Lung (tissue), 16 donors: Measurements from ENCODE around the gene MSLN. TPM values are rescaled to one million over a fixed set of nuclear protein-coding genes. Genes with fewer than 3 reads are reported as not detected.
"Not testable (repeated sequence)": the region's sequence is repeated elsewhere in the genome, so short reads cannot be mapped to it uniquely, and the experiment has no call there.

ENCODE experiments used
- ATAC-seq: fragments of 200-7000 bp; cut with Tn5 transposase; one replicate; pipeline ENCODE4 v1.9.1; 2020; ENCODE audit warnings: moderate number of reproducible peaks; ENCODE audit not compliant: insufficient read depth, low FRiP score
- DNase-seq, 3 donors: peaks; one replicate each; pipeline ENCODE4 v3.0.0-alpha.2; 2013 to 2017
- H3K27ac ChIP-seq, 2 donors: one replicate each; pipeline ENCODE4 v1.5.1; 2013; ENCODE audit warnings: mild to moderate bottlenecking in 2 of 2, moderate library complexity in 2 of 2, control low read depth in 1 of 2, inconsistent platforms in 1 of 2, low read depth in 1 of 2, low read length in 1 of 2
- H3K27me3 ChIP-seq, 3 donors: one replicate each; pipeline ENCODE4 v1.5.1; 2013; ENCODE audit warnings: low read length in 2 of 3; ENCODE audit not compliant: control insufficient read depth in 3 of 3, insufficient read depth in 3 of 3
- H3K36me3 ChIP-seq, 4 donors: one replicate each; pipeline ENCODE4 v1.5.1; 2013; ENCODE audit warnings: low read length in 4 of 4, mild to moderate bottlenecking in 1 of 4, moderate library complexity in 1 of 4; ENCODE audit not compliant: control insufficient read depth in 4 of 4, insufficient read depth in 4 of 4
- H3K4me1 ChIP-seq, 5 donors: one replicate each; pipeline ENCODE4 v1.5.1; 2013; ENCODE audit warnings: low read length in 5 of 5, mild to moderate bottlenecking in 2 of 5, moderate library complexity in 1 of 5; ENCODE audit not compliant: control insufficient read depth in 5 of 5, insufficient read depth in 5 of 5
- H3K4me3 ChIP-seq: one replicate; pipeline ENCODE4 v1.5.1; 2013; ENCODE audit warnings: mild to moderate bottlenecking, control low read depth, moderate library complexity
- H3K9ac ChIP-seq, 2 donors: one replicate each; pipeline ENCODE4 v1.5.1; 2013; ENCODE audit warnings: low read length in 2 of 2, control low read depth in 1 of 2; ENCODE audit not compliant: insufficient read depth in 1 of 2
- H3K9me3 ChIP-seq, 4 donors: one replicate each; pipeline ENCODE4 v1.5.1; 2013; ENCODE audit warnings: low read length in 3 of 4, mild to moderate bottlenecking in 1 of 4, moderate library complexity in 1 of 4; ENCODE audit not compliant: control insufficient read depth in 4 of 4, insufficient read depth in 3 of 4
- CTCF ChIP-seq: IDR thresholded peaks from 2 replicates; pipeline ENCODE4 v1.5.1; 2012; ENCODE audit warnings: mild to moderate bottlenecking; ENCODE audit errors: control extremely low read depth, extremely low read depth
- WGBS, 2 donors: extraction: QIAGEN DNeasy Blood & Tissue Kit; methylation state at CpG; one replicate each; pipeline ENCODE4 v1.1.7; 2013; 5-methylcytosine and 5-hydroxymethylcytosine counted together
- long read RNA-seq, 5 donors: transcript quantifications; one replicate each; lab custom pipeline, GENCODE V29; 2026
- polyA plus RNA-seq, 2 donors: library from polyadenylated mRNA; stranded (reverse); fragments of 200-250 nt; gene quantifications; one replicate each; pipeline ENCODE4 v1.2.1, GENCODE V29; 2013
- total RNA-seq, 2 donors: library from RNA; depleted of rRNA in 1 of 2; stranded (reverse); fragments of >200 nt in 1 of 2; gene quantifications; one replicate each; pipeline ENCODE4 v1.2.1, GENCODE V29; 2014 to 2021
- donor health status: control.
- donor health status: control.
- donor health status: Bipolar disorder and iron deficiency.
- donor health status: healthy.
- donor health status: DM: yes; HTN: yes; CAD: no.

Gene MSLN
- total RNA-seq (100 to 1,000 TPM in 1 of 2 donors, 10 to 100 TPM in 1; 98.8 to 155 TPM), polyA plus RNA-seq (100 to 1,000 TPM; 116 to 125 TPM)
- long read RNA-seq, donor 1, partial matches to known transcripts, result 12 of 18 reads
- long read RNA-seq, donor 1, other reads (novel, unspliced or antisense), result 0 of 18 reads
- long read RNA-seq, donor 2, partial matches to known transcripts, result 0 of 1 reads
- long read RNA-seq, donor 2, other reads (novel, unspliced or antisense), result 0 of 1 reads
- long read RNA-seq, donor 3, partial matches to known transcripts, result 7 of 10 reads
- long read RNA-seq, donor 3, other reads (novel, unspliced or antisense), result 0 of 10 reads
- long read RNA-seq, donor 4, result 0 reads
- long read RNA-seq, donor 5, partial matches to known transcripts, result 8 of 12 reads
- long read RNA-seq, donor 5, other reads (novel, unspliced or antisense), result 0 of 12 reads

GRCh38 chr16:760545-761343, at the start of gene MSLN:
TSS of gene MSLN (plus strand) at chr16:760734. CDS start at chr16:762681, 1,947 bp downstream.
- DNase-seq (peak in 1 of 3 donors; percentile 51), ATAC-seq (peak; percentile 59)
- Histone ChIP-seq H3K36me3 (no peaks in the 10 kb centered on the region), H3K9me3 (peaks cover 0 to 3% (median 0%) of the 10 kb centered on the region in 4 donors), H3K4me3 (no peak within 1 kb of the TSS), H3K27ac (peak within 1 kb of the TSS in 1 of 2 donors; percentile 84), H3K27me3 (no peaks in the 10 kb centered on the region), H3K4me1 (peaks cover 0 to 5% (median 2%) of the 10 kb centered on the region in 5 donors), H3K9ac (no peak within 1 kb of the TSS)
- TF ChIP-seq CTCF, result no peak
- 69 to 84% methylated on average over 37 of the region's 37 CpGs for WGBS, 2 donors

DNA sequence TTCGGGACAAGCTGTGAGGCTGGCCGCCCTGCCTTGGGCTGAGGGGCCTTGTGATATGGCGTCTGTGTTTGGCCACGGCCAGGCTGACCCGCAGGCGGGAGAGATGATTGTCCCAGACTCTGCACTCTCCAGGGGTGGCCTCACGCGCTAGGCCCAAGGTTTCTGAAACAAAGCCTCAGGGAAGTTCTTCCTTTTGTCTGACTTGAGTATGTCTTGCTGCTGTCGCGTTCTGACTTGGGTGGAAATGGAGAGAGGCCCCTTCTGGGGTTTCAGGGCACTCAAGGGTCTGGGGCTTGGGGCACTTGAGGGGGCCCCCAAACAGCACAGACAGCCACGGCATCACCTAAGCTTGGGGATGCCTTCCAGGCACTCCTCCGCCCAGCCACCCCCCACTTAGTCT, 49.5 kb upstream of the MSLN start:
- H3K9me3 ChIP-seq, result peaks cover 0 to 5% (median 0%) of the 10 kb centered on the region in 4 donors
- H3K4me1 ChIP-seq, result peaks cover 0 to 10% (median 4%) of the 10 kb centered on the region in 5 donors
- peaks cover 6 to 34% (median 11%) of the 10 kb centered on the region in 3 donors for H3K27me3 ChIP-seq
- H3K4me3 ChIP-seq, result no peak overlapping the region
- no peak for TF ChIP-seq CTCF
- 74 to 85% methylated on average over 12 of the region's 12 CpGs for WGBS, 2 donors
- H3K36me3 ChIP-seq, result no peaks in the 10 kb centered on the region
- no peak overlapping the region for H3K9ac ChIP-seq
- no peak for DNase-seq
- no peak overlapping the region for H3K27ac ChIP-seq
- no peak for ATAC-seq

GRCh38 chr16:711548-712320, 48.8 kb upstream of the MSLN start:
- peak; percentile 94 for TF ChIP-seq CTCF
- Histone ChIP-seq H3K27me3 (peaks cover 3 to 34% (median 10%) of the 10 kb centered on the region in 3 donors), H3K9me3 (peaks cover 0 to 5% (median 0%) of the 10 kb centered on the region in 4 donors), H3K9ac (no peak overlapping the region), H3K4me3 (no peak overlapping the region), H3K27ac (no peak overlapping the region), H3K36me3 (no peaks in the 10 kb centered on the region), H3K4me1 (peaks cover 0 to 13% (median 8%) of the 10 kb centered on the region in 5 donors)
- 11 to 15% methylated on average over 22 to 25 of the region's 25 CpGs for whole genome bisulfite sequencing, 2 donors
- ATAC-seq (peak; percentile 62), DNase-seq (peak; percentile 55 to 79 (median 65))

- H3K4me1 ChIP-seq, result peaks cover 0 to 14% (median 8%) of the 10 kb centered on the region in 5 donors
- 51 to 56% methylated on average over 13 of the region's 13 CpGs for WGBS, 2 donors
- not testable (repeated sequence) for ATAC-seq, DNase-seq, H3K9ac ChIP-seq, H3K36me3 ChIP-seq, H3K9me3 ChIP-seq, H3K4me3 ChIP-seq, H3K27ac ChIP-seq
- H3K27me3 ChIP-seq, result peaks cover 2 to 24% (median 3%) of the 10 kb centered on the region in 3 donors
These were observed 47.7 kb upstream of the MSLN start for GRCh38 chr16:712740-713250.
